NCI-H146 treated with DMSO at 0.1 percent for 48 hours (cell line): ENCODE results near the gene WDR27.
"Not testable (repeated sequence)": the region's sequence is repeated elsewhere in the genome, so short reads cannot be mapped to it uniquely, and the experiment has no call there.

Experiments used
- DNase-seq: peaks from one replicate; lab custom pipeline; 2025; ENCODE audit not compliant: unreplicated experiment; lab: John Stamatoyannopoulos, UW

WDR27 gene

DNA sequence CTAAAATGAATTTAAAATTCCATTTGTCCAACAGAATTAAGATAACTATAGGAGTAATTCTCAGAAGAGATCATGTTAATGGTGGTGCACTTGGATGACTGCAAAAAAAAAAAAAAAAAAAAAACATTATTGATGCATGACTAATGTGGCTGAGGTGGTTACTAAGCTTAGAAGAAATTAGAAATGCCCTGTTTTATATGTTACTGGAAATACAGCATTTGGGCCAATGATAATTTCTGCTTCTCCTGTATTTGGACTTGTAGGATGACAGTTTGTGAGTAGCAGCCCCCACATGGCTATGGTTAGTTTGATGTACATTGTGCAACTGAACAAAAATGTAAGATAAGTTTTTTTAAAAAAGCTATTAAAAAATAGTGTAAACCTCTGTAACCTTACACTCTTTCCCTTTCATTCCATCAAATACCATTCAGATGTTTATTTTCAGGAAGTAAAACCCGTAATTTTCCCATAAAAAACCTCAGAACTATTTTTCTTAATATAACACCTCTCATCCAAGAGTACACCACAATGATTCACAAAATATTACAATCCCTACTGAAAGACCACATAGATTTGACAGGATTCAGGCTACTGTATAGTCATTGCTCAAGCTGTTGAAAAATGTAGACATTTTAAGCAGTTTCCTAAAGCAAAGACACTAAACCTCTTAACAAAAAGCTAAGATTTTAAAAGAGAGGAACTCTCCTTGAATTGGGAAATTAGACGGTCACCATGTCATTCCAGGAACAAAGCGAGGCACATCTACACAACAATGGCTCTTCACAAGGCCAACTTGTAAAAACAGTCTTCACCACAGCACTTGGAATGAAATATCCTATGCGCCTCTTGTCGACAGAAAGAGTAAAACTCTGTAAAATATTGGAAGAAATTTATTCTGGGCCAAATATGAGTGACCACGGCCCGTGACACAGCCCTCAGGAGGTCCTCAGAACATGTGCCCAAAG is 83.0 kb downstream of the WDR27 start:
- no peak for DNase-seq

DNA sequence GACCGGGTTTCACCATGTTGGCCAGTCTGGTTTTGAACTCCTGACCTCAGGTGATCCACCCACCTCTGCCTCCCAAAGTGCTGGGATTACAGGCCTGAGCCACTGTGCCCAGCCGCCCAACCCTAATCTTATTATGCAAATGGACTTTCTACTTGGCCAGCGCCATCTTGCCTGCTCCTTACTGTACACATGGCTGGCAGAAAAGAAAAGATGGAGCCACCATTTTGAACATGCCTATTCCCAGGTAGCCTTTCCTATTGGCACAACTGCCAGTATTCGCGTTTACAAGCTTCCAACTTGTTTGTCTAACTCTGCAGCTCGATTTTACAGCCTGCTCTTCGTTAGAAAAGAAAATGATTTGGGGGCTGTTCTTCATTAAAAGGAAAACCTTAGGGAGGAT is 84.3 kb downstream of the WDR27 start:
- no peak for DNase-seq

DNA sequence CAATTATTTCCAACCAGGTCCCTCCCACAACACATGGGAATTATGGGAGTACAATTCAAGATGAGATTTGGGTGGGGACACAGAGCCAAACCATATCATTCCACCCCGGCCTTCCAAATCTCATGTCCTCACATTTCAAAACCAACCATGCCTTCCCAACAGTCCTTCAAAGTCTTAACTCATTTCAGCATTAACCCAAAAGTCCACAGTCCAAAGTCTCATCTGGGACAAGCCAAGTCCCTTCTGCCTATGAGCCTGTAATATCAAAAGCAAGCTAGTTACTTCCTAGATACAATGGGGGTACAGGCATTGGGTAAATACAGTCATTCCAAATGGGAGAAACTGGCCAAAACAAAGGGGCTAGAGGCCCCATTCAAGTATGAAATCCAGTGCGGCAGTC is 93.2 kb downstream of the WDR27 start:
- DNase-seq = not testable (repeated sequence)

DNA sequence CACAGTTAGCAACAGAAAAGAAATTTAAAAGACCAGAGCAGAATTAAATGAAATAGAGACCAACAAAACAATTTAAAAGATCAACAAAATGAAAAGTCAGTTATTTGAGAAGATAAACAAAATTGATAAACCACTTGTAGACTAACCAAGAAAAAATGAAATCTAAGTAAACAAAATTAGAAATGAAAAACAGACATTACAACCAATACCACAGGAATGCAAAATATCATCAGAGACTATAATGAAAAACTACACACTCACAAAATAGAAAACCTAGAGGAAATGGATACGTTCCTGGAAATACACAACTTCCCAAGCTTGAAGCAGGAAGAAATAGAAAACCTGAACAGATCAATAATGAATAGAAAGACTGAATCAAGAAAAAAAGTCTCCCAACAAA is 97.8 kb downstream of the WDR27 start:
- no peak for DNase-seq

DNA sequence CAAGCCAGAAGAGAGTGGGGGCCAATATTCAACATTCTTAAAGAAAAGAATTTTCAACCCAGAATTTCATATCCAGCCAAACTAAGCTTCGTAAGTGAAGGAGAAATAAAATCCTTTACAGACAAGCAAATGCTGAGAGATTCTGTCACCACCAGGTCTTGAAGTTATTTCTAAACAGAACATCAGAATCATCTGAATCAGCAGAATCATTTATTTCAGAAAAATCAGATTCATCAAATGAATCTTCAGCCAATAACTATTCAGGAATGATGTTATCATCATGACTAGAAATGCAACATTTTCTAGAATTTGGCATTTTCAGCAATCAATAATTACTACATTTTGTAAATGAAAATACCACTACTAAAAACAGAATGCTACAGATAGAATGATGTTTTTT is 100.7 kb downstream of the WDR27 start:
- DNase-seq = not testable (repeated sequence)

DNA sequence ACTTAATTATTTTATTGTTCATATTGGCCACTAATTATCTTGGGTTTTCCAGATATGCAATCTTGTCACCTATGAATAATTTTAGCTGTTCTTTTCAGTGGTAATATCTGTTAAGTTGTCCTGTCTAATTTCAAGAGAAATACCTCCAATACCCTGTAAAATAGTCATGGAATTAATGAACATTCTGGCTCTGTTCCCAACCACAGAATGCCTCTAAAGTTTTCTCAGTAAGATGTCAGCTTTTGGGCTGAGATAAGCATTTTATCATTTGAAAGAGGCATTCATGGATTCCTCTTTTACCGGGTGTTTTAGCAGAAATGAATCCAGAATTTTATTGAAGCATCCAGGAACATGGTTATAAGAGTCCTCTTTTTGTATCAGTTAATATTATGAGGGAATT is 109.3 kb downstream of the WDR27 start:
- no peak for DNase-seq

DNA sequence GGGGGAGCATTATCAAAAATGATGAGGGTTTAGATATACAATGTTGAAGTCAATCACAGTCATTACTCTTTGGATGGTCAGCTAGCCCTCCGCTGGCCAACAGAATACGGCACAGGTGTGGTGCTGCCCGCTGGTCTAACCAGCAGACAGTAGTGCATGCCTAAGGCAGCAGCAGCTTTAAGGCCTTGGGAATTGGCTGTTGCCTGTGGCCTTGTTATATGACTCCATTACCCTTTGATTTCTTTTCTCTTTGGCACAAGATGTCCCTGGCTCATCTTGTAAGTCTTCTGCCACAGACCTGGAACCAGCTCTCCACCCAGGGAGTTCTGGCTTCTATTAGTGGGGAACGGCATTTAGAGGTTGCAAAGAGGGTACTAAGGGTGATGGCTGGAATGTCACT is 110.2 kb downstream of the WDR27 start:
- DNase-seq = no peak

GRCh38 chr6:169590376-169590939 is 111.4 kb downstream of the WDR27 start:
- DNase-seq = no peak

- DNase-seq = no peak
Observed at GRCh38 chr6:169589699-169590257, 112.1 kb downstream of the WDR27 start.

DNA sequence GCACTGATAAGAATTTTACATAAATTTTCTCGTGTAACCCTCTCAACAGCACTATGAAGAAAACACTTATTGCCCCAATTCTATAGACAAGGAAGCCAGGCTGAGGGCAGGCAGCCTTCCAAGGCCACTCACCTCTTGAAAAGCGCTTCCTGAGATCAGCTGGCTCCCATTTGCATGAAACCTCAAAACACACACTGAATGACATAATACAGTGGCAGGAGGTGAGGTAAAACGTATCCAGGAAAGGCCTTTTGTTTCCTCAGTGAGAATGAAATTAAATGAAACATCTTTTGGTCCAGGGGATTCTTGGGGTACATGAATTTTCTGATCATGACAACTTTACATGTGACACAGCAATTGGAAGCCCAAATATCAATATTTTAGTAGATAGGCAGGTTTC is 112.5 kb downstream of the WDR27 start:
- DNase-seq = no peak

GRCh38 chr6:169587975-169588374 is 113.9 kb downstream of the WDR27 start:
- no peak for DNase-seq

GRCh38 chr6:169583886-169584541 is 117.8 kb downstream of the WDR27 start:
- no peak for DNase-seq

- no peak for DNase-seq
Observed at GRCh38 chr6:169579407-169580111, 122.3 kb downstream of the WDR27 start.

- DNase-seq = no peak
Observed at GRCh38 chr6:169577974-169578373, 123.9 kb downstream of the WDR27 start.

- DNase-seq = no peak
Observed at GRCh38 chr6:169577236-169577635, 124.6 kb downstream of the WDR27 start.

DNA sequence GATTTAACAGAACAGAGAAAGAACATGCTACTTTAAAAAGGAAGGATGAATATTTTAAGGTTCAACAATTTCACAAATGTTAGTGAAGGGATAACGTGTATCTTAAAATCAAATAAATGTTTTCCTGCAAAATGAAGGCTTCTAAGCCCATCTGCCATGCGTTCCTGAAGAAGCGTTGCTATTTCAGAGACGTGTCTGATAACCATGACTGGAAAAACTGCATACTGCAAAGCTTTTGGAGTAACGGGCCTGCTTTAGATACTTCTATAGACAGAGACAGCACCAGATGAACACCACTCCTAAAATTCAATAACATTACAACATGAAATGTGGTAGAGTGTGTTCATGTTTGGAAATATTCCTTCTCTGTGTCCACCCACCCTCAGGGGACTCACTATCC is 126.0 kb downstream of the WDR27 start:
- DNase-seq = no peak

GRCh38 chr6:169575365-169575764 is 126.5 kb downstream of the WDR27 start:
- DNase-seq = no peak

GRCh38 chr6:169574420-169574819 is 127.4 kb downstream of the WDR27 start:
- DNase-seq = no peak

GRCh38 chr6:169573883-169574282 is 127.9 kb downstream of the WDR27 start:
- no peak for DNase-seq

DNA sequence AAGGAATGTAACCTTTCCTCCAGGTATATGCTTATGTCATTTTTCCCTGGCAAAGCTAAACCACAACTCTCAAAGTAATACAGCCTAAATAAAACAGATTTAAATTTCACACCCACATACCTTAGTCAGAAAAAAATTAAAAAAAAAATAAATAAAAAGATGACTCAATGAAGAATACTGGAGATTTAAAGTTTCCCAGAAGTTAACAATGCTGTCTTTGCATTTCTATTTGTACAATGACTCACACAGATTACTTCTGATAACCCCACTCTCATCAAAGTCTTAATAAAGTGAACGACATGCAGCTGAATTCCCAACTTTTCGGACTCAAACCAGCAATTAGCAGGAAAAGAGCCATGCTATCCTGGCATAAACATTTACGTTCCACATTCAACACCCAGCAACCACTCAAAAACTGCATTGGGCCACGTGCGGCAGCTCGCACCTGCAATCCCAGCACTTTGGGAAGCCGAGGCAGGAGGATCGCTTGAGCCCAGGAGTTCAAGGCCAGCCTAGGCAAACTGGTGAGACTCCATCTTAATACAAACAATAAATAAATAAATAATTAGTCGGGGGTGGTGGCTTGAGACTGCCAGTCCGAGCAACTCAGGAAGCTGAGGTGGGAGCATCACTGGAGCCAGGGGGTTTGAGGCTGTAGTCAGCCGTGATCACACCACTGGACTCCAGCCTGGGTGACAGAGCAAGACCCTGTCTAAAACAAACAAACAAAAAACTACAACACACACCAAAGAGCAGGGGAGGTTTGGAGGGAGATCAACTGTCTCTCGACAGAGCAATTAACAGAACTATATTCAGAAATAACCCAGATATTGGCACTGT is 130.5 kb downstream of the WDR27 start:
- no peak for DNase-seq
